ENCODE measurements around the gene DPYD.
A peak's percentile ranks its signal among the peaks of the same experiment; 100 is the strongest.

DPYD gene

DNA sequence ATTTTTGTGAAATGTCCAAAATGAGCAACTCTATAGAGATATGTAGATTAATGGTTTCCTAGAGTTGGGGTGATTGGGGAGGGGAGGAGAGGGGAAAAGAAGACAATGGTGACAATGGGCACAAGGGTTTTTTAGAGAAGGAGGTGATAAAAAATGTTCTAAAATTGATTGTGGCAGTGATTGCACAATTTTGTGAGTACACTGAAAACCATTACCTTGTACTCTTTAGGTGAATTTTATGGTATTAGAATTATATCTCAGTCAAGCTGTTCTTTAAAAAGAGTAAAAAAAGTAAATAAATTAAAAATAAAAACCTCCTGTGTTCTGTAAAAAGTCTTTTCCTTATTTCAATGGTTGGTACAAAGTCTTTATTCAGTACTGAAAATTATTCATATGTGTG, 869.0 kb downstream of the DPYD start:
- DNase-seq (ENCODE audit: low read depth in 2 of 2): no peak

DNA sequence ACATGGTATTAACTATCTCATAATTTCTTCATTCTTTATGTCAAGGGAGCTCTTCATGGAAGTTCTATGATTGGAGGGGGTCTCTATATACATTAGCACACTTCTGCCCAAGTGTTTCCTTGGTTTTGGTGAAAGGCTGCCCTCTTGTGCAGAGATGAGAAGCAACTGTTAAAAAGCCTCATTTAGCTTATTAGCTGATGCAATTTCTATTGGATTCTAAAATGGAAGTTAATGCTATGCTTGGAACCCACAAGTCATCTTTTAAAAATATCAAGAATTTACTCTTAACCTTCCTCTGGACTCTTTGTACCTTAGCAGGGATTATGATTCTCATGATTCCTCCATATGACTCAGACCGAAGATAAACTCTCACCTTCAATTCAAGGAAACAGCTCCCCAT, 870.3 kb downstream of the DPYD start:
- DNase-seq (ENCODE audit: low read depth in 2 of 2): peak; percentile 39 to 45

DNA sequence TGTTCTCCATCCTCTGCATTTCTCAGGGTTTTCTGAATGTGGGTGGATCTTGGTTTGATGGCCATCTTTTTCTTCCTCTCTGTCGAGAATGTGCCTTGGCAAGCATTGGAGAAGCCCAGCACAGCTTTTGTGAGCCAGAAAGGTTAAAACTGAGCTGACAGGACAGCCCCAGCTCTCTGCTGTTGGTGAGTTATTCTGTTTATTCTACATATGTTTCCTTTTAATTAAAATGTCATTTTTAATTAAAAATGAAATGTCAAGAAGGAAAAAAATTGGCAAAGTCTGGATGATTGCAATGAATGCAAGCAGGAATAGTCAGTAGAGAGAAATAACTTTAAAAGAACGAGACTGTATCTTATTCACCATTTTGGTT, 873.4 kb downstream of the DPYD start:
- no peak for DNase-seq (ENCODE audit: low read depth in 2 of 2)

DNA sequence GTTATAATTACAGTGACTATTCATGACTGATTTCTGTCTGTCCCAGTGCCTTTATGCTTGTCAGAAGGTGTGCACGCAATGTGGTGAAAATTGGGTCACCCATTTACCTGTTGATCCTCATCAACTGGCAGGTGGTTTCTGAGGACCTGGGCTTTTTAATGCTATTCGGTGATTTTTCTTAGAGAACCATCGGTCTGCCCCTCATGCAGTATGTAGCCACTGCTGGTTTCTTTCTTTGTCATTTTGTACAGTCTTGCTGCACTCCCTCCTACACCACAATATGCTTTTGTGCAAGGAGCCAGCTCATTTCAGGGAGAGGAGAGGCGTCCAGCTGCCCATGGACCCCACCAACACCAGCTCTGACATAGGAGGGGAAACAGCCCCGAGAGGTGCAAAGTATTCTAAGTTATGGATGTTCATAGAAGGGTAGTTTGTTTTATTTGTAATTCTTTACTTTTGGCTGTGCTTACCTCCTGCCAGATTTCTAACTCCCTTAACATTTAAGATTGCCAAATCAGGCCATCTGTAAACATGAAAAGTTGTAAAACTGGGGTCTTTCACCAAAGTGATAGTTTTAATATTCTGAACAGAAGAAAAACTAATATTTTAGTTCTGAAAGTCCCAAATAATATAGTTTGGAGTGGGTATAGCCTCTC, 873.9 kb downstream of the DPYD start:
- DNase-seq (ENCODE audit: low read depth in 2 of 2): no peak

DNA sequence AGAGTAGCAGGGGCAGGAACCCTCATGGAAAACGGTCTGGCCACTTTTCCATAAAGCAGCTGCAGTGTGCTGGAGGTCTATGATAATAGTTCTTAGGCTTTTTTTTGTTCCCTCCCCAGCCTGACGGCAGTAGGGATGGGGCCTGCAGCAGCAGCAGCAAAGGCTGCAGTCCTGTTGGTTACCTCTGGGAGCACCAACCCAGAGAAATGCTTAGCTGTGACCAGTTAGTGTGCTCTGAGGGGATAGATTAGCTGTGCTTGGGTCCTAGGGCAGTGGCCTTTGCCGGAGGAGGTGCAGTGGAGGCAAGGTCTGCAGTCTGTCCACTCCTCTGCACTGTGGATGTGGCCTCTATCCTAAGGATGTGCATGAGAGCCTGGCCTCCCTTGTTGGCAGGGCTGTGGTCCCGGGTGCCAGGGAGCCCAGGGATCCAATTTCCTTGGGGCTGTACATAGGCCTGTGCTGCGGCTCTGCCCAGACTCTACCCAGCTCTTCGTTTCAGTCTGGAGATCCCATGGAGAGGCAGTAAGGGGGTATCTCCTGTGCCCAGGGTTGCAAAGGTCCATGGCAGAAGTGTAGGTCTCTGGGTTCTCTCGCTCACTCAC, 876.6 kb downstream of the DPYD start:
- DNase-seq (ENCODE audit: low read depth in 2 of 2): no peak

DNA sequence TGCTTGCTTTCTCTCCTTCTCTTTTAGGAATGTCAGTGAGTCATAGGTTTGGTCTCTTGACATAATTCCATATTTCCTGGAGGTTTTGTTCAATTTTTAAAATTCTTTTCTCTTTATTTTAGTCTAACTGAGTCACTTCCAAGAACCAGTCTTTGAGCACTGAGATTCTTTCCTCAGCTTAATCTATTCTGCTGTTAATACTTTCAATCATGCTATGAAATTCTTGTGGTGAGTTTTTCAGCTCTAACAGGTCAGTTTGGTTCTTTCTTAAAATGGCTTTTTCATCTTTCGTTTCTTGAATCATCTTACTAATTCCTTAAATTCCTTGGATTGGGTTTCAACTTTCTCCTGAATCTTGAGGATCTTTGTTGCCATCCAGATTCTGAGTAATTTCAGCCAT, 878.3 kb downstream of the DPYD start:
- peak; percentile 21 to 29 for DNase-seq (ENCODE audit: low read depth in 2 of 2)

DNA sequence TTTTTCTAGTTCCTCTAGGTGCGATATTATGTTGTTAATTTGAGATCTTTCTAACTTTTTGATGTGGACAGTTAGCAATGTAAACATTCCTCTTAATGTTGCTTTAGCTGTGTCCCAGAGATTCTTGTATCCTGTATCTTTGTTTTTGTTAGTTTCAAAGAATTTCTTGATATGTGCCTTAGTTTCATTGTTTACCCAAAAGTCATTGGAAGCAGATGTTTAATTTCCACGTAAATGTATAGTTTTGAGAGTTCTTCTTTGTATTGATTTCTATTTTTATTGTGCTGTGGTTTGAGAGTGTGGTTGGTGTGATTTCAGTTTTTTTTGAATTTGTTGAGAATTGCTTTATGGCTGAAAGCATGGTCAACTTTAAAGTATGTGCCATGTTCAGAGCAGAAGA, 879.8 kb downstream of the DPYD start:
- DNase-seq (ENCODE audit: low read depth in 2 of 2): no peak

DNA sequence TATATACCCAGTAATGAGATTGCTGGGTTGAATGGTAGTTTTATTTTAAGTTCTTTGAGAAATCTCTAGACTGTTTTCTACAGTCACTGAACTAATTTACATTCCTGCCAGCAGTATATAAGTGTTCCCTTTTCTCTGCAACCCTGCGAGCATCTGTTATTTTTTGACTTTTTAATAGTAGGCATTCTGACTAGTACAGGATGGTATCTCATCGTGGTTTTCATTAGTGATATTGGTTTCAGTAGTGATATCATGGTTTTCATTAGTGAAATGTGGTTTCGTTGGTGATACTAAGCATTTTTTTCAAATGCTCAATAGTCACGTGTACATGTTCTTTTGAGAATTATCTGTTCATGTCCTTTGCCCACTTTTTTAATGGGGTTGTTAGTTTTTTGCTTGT, 882.4 kb downstream of the DPYD start:
- DNase-seq (ENCODE audit: low read depth in 2 of 2): peak; percentile 19 to 33

DNA sequence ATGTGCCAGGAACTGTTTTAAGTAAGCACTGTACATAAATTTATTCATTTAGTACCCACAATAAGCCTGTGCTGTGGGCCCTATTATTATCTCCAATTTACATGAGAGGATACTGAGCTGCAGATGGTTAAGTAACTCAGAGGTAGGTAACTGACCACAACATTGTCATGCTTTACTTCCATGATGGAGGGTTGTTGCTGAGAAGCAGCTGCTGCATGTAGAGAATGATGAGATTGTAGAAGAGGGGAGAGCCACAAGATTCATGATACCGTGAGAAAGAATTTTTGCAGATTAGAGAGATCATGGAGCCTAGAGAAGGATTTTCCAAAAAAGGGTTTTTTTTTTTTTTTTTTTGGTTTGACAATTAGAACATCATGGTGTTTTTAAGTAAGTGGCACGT, 886.2 kb downstream of the DPYD start:
- no peak for DNase-seq (ENCODE audit: low read depth in 2 of 2)

DNA sequence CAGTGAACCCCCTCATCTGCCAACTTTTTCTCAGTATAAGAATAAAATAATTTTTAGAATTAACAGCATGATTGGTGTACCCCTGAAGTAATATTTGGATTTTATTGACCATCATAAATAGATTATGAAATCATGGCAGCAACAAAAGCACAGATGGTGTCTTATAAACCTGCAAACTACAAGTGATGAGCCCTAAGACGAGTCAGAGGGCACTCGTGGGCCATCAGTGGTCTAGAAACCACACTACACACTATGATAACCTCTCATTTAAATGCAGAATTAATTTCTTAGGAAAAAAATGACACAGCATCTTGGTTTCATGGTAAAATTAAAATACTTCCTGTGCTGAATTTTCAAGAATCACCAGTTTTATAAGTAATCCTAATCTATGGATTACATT, 886.9 kb downstream of the DPYD start:
- DNase-seq (ENCODE audit: low read depth in 2 of 2): no peak

Data from fibroblast of skin of left biceps (primary cell).